HCT116 (cell line): ENCODE measurements around the gene WWTR1. TPM values are rescaled to one million over a fixed set of nuclear protein-coding genes. Genes with fewer than 3 reads are reported as not detected.

ENCODE experiments used
- ATAC-seq: fragments of 200-7000 bp; cut with Tn5 transposase; 2 replicates; pipeline ENCODE4 v1.9.1; 2020; ENCODE audit warnings: mild to moderate bottlenecking, moderate library complexity
- BruUV-seq: library from RNA; stranded (reverse); fragments of 400-500 nt; replicated peaks from 2 replicates; lab custom pipeline; 2021; lab: Mats Ljungman, UMichigan
- CTCF ChIA-PET: fragments of 300-600 bp; sonication (Branson Sonifier 250); formaldehyde crosslinking; loops from one replicate; lab custom pipeline; 2021; ENCODE audit warnings: antibody characterized with exemption; lab: Charles Lee
- POLR2A ChIA-PET: fragments of 300-600, 350-600 bp; sonication (Branson Sonifier 250); formaldehyde crosslinking; loops from one replicate; lab custom pipeline; 2021; ENCODE audit warnings: antibody characterized with exemption; lab: Charles Lee
- RAD21 ChIA-PET, 2 experiments: fragments of 300-600 bp; sonication (Branson Sonifier 250); formaldehyde crosslinking; loops; one replicate each; lab custom pipeline; 2023; ENCODE audit warnings: low total read pairs in 2 of 2; ENCODE audit not compliant: uncharacterized antibody in 2 of 2, unreplicated experiment in 2 of 2, low non-redundant PET in 1 of 2; lab: Charles Lee
- DNase-seq: peaks from one replicate; pipeline ENCODE4 v3.0.0-alpha.2; 2010; ENCODE audit warnings: low read depth, low spot score
- H2AFZ ChIP-seq: fragments of 200-600 bp; shearing (Covaris generic), sonication (generic); 2 replicates; pipeline ENCODE4 v1.6.1; 2017; ENCODE audit warnings: low read depth, mixed run types, mixed read lengths, antibody characterized with exemption, low read length; ENCODE audit not compliant: poor library complexity, severe bottlenecking
- H3K27ac ChIP-seq: 2 replicates; pipeline ENCODE4 v1.5.1; 2012; ENCODE audit warnings: low read depth, low read length
- H3K27me3 ChIP-seq: fragments of 200-600 bp; sonication (generic); 2 replicates; pipeline ENCODE4 v1.6.1; 2016; ENCODE audit warnings: mixed run types, low read length, mixed read lengths; ENCODE audit not compliant: insufficient read depth
- H3K36me3 ChIP-seq, 2 experiments: fragments of 200-500 bp in 1 of 2; fragments of 200-600 bp in 1 of 2; sonication (Bioruptor generic) in 1 of 2; sonication (generic) in 1 of 2; 2 replicates each; pipeline versions ENCODE4 v1.5.1 to v1.6.1; 2014 to 2016; ENCODE audit warnings: low read length in 2 of 2, inconsistent platforms in 1 of 2, mixed read lengths in 1 of 2, mixed run types in 1 of 2; ENCODE audit not compliant: insufficient read depth in 2 of 2, control insufficient read depth in 1 of 2
- H3K4me1 ChIP-seq, 2 experiments: fragments of 200-600 bp in 1 of 2; sonication (generic) in 1 of 2; 2 replicates each; pipeline versions ENCODE4 v1.5.1 to v1.6.1; 2012 to 2017; ENCODE audit warnings: low read length in 2 of 2, inconsistent platforms in 1 of 2, mild to moderate bottlenecking in 1 of 2, mixed read lengths in 1 of 2, mixed run types in 1 of 2, moderate library complexity in 1 of 2; ENCODE audit not compliant: insufficient read depth in 2 of 2, control insufficient read depth in 1 of 2
- H3K4me2 ChIP-seq: fragments of 200-600 bp; sonication (generic); 2 replicates; pipeline ENCODE4 v1.6.1; 2017; ENCODE audit warnings: mixed run types, low read length, mixed read lengths
- H3K4me3 ChIP-seq, 2 experiments: fragments of 200-600 bp in 1 of 2; sonication (generic) in 1 of 2; replicated peaks in 1 of 2; 2 replicates each; pipeline ENCODE4 v1.5.1; 2011 to 2016; ENCODE audit warnings: low read length in 2 of 2, control low read depth in 1 of 2, low read depth in 1 of 2, mild to moderate bottlenecking in 1 of 2, mixed read lengths in 1 of 2, mixed run types in 1 of 2
- H3K79me2 ChIP-seq: fragments of 200-600 bp; sonication (generic); 2 replicates; pipeline ENCODE4 v1.6.1; 2017; ENCODE audit warnings: mild to moderate bottlenecking, mixed run types, low read length, moderate library complexity, mixed read lengths; ENCODE audit not compliant: insufficient read depth
- H3K9ac ChIP-seq: fragments of 200-600 bp; sonication (generic); 2 replicates; pipeline ENCODE4 v1.6.1; 2016; ENCODE audit warnings: low read length, mixed read lengths
- H3K9me2 ChIP-seq: fragments of 200-600 bp; sonication (generic), shearing (Covaris generic); 2 replicates; pipeline ENCODE4 v1.6.1; 2017; ENCODE audit warnings: mixed run types, mild to moderate bottlenecking, moderate library complexity; ENCODE audit not compliant: insufficient read depth
- H3K9me3 ChIP-seq, 2 experiments: fragments of 200-500 bp in 1 of 2; fragments of 200-600 bp in 1 of 2; sonication (Bioruptor generic) in 1 of 2; sonication (generic) in 1 of 2; 2 replicates each; pipeline ENCODE4 v1.6.1; 2014 to 2017; ENCODE audit warnings: low read length in 2 of 2, mixed read lengths in 2 of 2, inconsistent platforms in 1 of 2, low read depth in 1 of 2, mild to moderate bottlenecking in 1 of 2, mixed run types in 1 of 2, moderate library complexity in 1 of 2; ENCODE audit not compliant: control insufficient read depth in 1 of 2, insufficient read depth in 1 of 2
- H4K20me1 ChIP-seq: fragments of 200-600 bp; sonication (generic), shearing (Covaris generic); 2 replicates; pipeline ENCODE4 v1.6.1; 2017; ENCODE audit warnings: mixed run types, mild to moderate bottlenecking, moderate library complexity; ENCODE audit not compliant: insufficient read depth
- EGR1 ChIP-seq: IDR thresholded peaks from 2 replicates; pipeline ENCODE4 v1.6.1; 2012; ENCODE audit warnings: low read depth
- ELF1 ChIP-seq: IDR thresholded peaks from 2 replicates; pipeline ENCODE4 v1.6.1; 2012; ENCODE audit warnings: low read depth, borderline replicate concordance
- EZH2 ChIP-seq: fragments of 200-600 bp; sonication (generic); IDR thresholded peaks from 2 replicates; pipeline ENCODE4 v1.6.1; 2017; ENCODE audit warnings: antibody characterized with exemption, mixed run types
- EZH2phosphoT487 ChIP-seq: fragments of 200-600 bp; IDR thresholded peaks from 2 replicates; pipeline ENCODE4 v1.6.1; 2018; ENCODE audit warnings: antibody characterized with exemption, borderline replicate concordance
- MAX ChIP-seq: IDR thresholded peaks from 2 replicates; pipeline ENCODE4 v1.6.1; 2012
- POLR2AphosphoS5 ChIP-seq: IDR thresholded peaks from 2 replicates; pipeline ENCODE4 v1.6.1; 2011; ENCODE audit warnings: mild to moderate bottlenecking, low read depth, low read length, moderate library complexity
- SIN3A ChIP-seq: IDR thresholded peaks from 2 replicates; pipeline ENCODE4 v1.6.1; 2012; ENCODE audit warnings: low read depth
- SP1 ChIP-seq: IDR thresholded peaks from 2 replicates; pipeline ENCODE4 v1.6.1; 2012; ENCODE audit warnings: low read depth
- TCF7L2 ChIP-seq: IDR thresholded peaks from 2 replicates; pipeline ENCODE4 v1.7.0; 2011; ENCODE audit warnings: borderline replicate concordance, inconsistent platforms; ENCODE audit not compliant: insufficient read depth, insufficient read length; ENCODE audit errors: extremely low read depth
- YY1 ChIP-seq: IDR thresholded peaks from 2 replicates; pipeline ENCODE4 v1.6.1; 2011; ENCODE audit warnings: low read length, low read depth, moderate library complexity, mild to moderate bottlenecking; ENCODE audit not compliant: insufficient replicate concordance; ENCODE audit errors: extremely low read depth
- ZNF274 ChIP-seq: fragments of 200-500 bp; sonication (Bioruptor generic); IDR thresholded peaks from 2 replicates; pipeline ENCODE4 v1.6.1; 2014; ENCODE audit warnings: mild to moderate bottlenecking, low read depth, low read length, inconsistent platforms
- intact Hi-C: fragments of 100-400 bp; cut with micrococcal nuclease; formaldehyde crosslinking; loops from 2 replicates; pipeline ENCODE4 v1.10.0; 2022
- total RNA-seq: library from RNA; stranded (reverse); gene quantifications from one replicate; pipeline ENCODE4 v1.2.1, GENCODE V29; 2021; ENCODE audit not compliant: unreplicated experiment
- TF ChIP-seq, protein P1 (sequence below): IDR thresholded peaks from 2 replicates; pipeline ENCODE4 v1.6.1; 2012; ENCODE audit warnings: low read depth
- TF ChIP-seq, protein P2 (sequence below): IDR thresholded peaks from 2 replicates; pipeline ENCODE4 v1.6.1; 2012

WWTR1 gene
- total RNA-seq, 1 experiment from 2014 or later = 46.9 TPM

GRCh38 chr3:149638228-149639092 is 19.4 kb downstream of the WWTR1 start:
- H3K27ac ChIP-seq = no peak overlapping the region
- no peaks in the 10 kb centered on the region for H3K36me3 ChIP-seq
- RAD21 ChIA-PET = no interaction called here
- H4K20me1 ChIP-seq = no peaks in the 10 kb centered on the region
- H3K9me3 ChIP-seq = no peaks in the 10 kb centered on the region
- no peaks in the 10 kb centered on the region for H3K9me2 ChIP-seq
- no TSS peak for BruUV-seq
- no peak overlapping the region for H2AFZ ChIP-seq
- no peaks in the 10 kb centered on the region for H3K27me3 ChIP-seq
- CTCF ChIA-PET = no interaction called here
- H3K9ac ChIP-seq = no peak overlapping the region
- intact Hi-C loops = no loop called here
- H3K4me1 ChIP-seq = no peaks in the 10 kb centered on the region
- no peak overlapping the region for H3K4me2 ChIP-seq
- H3K4me3 ChIP-seq = no peak overlapping the region
- POLR2A ChIA-PET = interaction anchor here (1.2 kb wide), 1 partner anchor 20 kb away, joined by 4 read pairs; the partner anchor contains the start of gene WWTR1
- DNase-seq (no peak), ATAC-seq (no peak)
- TF ChIP-seq EZH2phosphoT487 = no peak
- TF ChIP-seq POLR2AphosphoS5 = no peak
- no peak for TF ChIP-seq SP1
- H3K79me2 ChIP-seq = peaks cover 72% of the 10 kb centered on the region

GRCh38 chr3:149635396-149635795 is 22.4 kb downstream of the WWTR1 start:
- Histone ChIP-seq H3K9me2 (no peaks in the 10 kb centered on the region), H4K20me1 (no peaks in the 10 kb centered on the region), H3K9ac (no peak overlapping the region), H3K4me3 (no peak overlapping the region), H3K36me3 (no peaks in the 10 kb centered on the region), H3K27ac (no peak overlapping the region), H3K4me1 (no peaks in the 10 kb centered on the region), H3K9me3 (no peaks in the 10 kb centered on the region), H2AFZ (no peak overlapping the region), H3K27me3 (no peaks in the 10 kb centered on the region), H3K79me2 (peaks cover 81% of the 10 kb centered on the region), H3K4me2 (no peak overlapping the region)
- ATAC-seq = no peak
- RAD21 ChIA-PET = no interaction called here
- CTCF ChIA-PET = no interaction called here
- no TSS peak for BruUV-seq
- intact Hi-C loops = no loop called here
- no peak for TF ChIP-seq TCF7L2
- no peak for TF ChIP-seq ELF1
- TF ChIP-seq, protein P1, sequence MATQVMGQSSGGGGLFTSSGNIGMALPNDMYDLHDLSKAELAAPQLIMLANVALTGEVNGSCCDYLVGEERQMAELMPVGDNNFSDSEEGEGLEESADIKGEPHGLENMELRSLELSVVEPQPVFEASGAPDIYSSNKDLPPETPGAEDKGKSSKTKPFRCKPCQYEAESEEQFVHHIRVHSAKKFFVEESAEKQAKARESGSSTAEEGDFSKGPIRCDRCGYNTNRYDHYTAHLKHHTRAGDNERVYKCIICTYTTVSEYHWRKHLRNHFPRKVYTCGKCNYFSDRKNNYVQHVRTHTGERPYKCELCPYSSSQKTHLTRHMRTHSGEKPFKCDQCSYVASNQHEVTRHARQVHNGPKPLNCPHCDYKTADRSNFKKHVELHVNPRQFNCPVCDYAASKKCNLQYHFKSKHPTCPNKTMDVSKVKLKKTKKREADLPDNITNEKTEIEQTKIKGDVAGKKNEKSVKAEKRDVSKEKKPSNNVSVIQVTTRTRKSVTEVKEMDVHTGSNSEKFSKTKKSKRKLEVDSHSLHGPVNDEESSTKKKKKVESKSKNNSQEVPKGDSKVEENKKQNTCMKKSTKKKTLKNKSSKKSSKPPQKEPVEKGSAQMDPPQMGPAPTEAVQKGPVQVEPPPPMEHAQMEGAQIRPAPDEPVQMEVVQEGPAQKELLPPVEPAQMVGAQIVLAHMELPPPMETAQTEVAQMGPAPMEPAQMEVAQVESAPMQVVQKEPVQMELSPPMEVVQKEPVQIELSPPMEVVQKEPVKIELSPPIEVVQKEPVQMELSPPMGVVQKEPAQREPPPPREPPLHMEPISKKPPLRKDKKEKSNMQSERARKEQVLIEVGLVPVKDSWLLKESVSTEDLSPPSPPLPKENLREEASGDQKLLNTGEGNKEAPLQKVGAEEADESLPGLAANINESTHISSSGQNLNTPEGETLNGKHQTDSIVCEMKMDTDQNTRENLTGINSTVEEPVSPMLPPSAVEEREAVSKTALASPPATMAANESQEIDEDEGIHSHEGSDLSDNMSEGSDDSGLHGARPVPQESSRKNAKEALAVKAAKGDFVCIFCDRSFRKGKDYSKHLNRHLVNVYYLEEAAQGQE = no peak
- no peak for TF ChIP-seq YY1
- TF ChIP-seq, protein P2, sequence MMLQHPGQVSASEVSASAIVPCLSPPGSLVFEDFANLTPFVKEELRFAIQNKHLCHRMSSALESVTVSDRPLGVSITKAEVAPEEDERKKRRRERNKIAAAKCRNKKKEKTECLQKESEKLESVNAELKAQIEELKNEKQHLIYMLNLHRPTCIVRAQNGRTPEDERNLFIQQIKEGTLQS = no peak
- TF ChIP-seq SIN3A = no peak
- TF ChIP-seq EGR1 = no peak
- no peak for TF ChIP-seq MAX
- TF ChIP-seq EZH2 = no peak
- no peak for TF ChIP-seq ZNF274
- POLR2A ChIA-PET = no interaction called here
- no peak for DNase-seq
